ENCODE data around the gene OPRD1.
"Not testable (repeated sequence)": the region's sequence is repeated elsewhere in the genome, so short reads cannot be mapped to it uniquely, and the experiment has no call there.

- TF ChIP-seq, protein P1, sequence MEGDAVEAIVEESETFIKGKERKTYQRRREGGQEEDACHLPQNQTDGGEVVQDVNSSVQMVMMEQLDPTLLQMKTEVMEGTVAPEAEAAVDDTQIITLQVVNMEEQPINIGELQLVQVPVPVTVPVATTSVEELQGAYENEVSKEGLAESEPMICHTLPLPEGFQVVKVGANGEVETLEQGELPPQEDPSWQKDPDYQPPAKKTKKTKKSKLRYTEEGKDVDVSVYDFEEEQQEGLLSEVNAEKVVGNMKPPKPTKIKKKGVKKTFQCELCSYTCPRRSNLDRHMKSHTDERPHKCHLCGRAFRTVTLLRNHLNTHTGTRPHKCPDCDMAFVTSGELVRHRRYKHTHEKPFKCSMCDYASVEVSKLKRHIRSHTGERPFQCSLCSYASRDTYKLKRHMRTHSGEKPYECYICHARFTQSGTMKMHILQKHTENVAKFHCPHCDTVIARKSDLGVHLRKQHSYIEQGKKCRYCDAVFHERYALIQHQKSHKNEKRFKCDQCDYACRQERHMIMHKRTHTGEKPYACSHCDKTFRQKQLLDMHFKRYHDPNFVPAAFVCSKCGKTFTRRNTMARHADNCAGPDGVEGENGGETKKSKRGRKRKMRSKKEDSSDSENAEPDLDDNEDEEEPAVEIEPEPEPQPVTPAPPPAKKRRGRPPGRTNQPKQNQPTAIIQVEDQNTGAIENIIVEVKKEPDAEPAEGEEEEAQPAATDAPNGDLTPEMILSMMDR (IDR thresholded peaks at IDR 0.05), result not testable (repeated sequence)
- TF ChIP-seq POLR2A (IDR thresholded peaks at IDR 0.05), result not testable (repeated sequence)
Measured at GRCh38 chr1:28828227-28828858, 16.4 kb downstream of the OPRD1 start.
